Activated CD4-positive, alpha-beta T cell treated with anti-CD3 and anti-CD28 coated beads, Interleukin-10, Interleukin-2, amounts not matched to agents 100 ng/mL and 50 ng/mL, durations not matched to agents 16 hours and 8 hours (primary cell): ENCODE measurements around the gene VSTM5.
"Not testable (repeated sequence)": the region's sequence is repeated elsewhere in the genome, so short reads cannot be mapped to it uniquely, and the experiment has no call there.

Experiments
- DNase-seq: peaks from one replicate; pipeline ENCODE4 v3.0.0-alpha.2; 2020

Gene VSTM5

DNA sequence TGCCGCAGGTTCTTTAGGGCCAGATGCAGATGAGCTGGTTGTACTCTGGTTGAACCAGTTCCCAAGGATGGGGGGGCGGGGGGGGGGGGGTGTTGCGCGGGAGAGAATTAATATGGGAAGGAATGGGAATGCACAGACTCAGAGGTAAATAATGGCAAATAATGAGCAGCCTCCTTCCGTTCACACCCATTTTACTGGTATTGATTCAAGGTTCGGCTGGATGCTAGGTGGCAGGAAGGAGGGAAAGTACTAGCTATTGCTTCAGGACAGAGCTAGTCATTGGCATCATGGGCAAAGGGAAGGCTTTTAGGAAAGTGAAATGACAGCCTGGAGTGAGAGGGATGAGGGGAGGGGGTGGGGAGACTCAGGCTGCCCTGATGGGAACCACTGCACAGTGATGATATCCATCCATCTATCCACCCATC is at the start of gene VSTM5:
TSS of gene VSTM5 (minus strand) at position 25 of the 425 bp plus-strand sequence. CDS start 116 bp downstream, outside the sequence.
- no peak for DNase-seq

GRCh38 chr11:93895106-93895862 is 44.9 kb upstream of the VSTM5 start:
- peak; percentile 32 for DNase-seq

DNA sequence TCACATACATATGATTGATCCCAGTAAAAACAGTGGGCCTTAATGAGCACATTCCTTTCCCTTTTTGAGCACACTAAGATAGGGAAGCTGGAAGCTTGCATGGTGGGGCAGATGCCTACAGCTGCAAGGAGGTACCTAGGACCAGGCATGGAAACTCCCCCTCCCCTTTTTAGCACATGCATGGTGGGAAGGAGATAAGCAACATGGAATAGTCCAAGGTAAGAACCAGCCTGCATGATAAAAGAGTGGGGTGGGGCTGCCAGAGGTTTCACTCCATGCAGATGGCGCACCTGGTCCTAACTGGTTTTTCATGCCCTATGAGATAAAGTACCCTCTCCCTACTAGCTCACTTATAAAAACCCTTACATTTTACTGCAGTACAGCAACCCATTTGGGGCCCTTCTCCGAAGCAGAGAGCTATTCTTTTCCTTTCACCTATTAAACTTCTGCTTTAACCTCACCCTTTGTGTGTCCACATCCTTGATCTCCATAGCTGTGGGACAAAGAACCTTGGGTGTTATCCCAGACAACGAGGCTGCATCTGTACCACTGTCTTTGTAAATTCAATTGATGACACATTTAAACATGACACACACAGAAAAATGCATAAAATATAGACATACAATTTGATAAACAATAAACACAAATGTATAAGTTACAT is 40.1 kb upstream of the VSTM5 start:
- no peak for DNase-seq

DNA sequence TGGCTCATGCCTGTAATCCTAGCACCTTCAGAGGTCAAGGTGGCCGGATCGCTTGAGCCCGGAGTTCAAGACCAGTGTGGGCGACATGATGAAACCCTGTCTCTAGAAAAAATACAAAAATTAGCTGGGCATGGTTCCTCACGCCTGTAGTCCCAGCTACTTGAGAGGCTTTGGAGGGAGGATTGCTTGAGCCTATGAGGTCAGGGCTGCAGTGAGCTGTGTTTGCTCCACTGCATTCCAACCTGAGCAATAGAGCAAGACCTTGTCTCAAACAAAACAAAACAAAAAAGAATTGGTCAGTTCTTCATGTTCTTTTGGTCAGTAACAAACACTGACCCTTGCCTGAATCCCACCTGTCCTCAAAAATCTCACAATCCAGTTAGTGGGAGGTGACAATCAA is 36.7 kb upstream of the VSTM5 start:
- no peak for DNase-seq

DNA sequence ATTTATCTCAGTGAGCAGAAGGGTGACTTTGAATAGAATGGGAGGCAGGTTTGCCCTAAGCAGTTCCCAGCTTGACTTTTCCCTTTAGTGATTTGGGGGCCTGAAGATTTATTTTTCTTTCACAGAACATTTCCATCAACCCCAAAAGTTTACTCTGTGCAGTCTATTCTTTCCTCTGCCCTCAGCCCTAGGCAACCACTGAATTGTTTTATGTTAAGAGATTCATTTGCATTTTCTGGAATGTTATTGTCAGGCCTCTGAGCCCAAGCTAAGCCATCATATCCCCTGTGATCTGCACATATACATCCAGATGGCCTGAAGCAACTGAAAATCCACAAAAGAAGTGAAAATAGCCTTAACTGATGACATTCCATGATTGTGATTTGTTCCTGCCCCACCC is 28.7 kb upstream of the VSTM5 start:
- DNase-seq: not testable (repeated sequence)

DNA sequence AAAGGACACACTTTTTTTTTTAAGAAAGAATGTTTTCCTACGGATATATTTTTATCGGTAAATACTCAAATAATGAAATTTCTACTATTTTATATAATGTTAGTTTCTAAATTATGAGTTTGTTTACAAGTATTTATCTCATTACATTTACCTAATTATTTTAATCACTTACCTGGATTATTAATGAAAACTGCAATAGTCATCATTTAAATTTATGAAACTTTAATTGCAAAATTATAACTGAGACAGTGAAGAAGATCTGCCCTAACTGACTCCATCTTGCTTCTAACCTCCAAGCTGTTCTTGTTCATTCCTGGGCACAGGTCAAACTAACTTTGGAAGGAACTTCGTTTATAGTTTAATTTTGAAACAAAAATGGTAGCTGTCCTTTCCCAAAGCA is 25.2 kb upstream of the VSTM5 start:
- no peak for DNase-seq

GRCh38 chr11:93871526-93871925 is 21.1 kb upstream of the VSTM5 start:
- no peak for DNase-seq

- no peak for DNase-seq
Measured at GRCh38 chr11:93870616-93871015, 20.2 kb upstream of the VSTM5 start.

DNA sequence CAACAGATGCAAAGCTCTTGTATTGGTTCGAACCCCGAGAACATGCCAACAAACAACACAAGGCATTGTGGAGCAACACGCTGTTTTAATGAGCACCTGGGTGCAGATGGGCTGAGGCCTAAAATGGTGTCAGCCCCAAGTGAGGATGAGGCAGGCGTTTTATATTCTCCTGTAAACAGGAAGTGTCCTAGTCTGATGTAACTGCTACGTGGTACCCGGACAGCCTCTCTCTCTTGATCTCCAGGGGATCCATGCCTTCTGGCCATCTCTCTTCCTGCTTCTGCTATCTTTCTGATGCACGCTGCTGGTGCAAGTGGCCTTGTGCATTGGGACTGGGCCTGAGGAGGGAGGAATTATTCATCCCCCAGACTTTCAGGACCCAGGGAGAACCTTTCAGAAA is 19.4 kb upstream of the VSTM5 start:
- no peak for DNase-seq

DNA sequence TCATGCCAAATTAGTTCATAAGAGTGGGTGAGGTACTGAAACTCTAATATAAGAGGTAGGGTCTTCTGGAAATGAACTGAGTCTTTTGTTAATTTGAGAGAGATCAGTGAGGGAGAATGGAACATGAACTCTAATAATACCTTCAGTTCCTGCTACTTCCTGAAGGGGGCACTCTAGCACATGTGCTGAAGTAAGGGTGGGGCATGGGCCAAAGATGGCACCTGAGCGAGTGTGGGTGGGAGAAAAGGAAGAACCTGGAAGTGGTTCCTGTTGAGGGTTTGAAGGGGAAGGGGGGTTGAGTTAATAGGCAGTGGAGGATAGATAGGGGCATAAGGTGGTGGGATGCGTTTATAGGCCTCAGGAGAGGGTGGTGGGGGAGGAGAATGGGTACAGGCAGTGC is 18.0 kb upstream of the VSTM5 start:
- peak; percentile 10 for DNase-seq

DNA sequence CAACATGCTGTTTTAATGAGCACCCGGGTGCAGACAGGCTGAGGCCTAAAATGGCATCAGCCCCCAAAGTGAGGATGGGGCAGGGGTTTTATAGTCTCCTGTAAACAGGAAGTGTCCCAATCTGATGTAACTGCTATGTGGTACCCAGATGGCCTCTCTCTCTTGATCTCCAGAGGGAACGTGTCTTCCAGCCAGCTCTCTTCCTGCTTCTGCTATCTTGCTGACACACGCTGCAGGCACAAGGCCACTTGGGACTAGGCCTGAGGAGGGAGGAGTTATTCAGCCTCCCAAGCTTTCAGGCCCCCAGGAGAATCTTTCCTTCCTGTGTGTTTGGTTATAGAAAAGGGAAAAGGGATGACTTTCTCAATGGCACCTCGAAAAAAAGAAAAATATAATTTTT is 11.4 kb upstream of the VSTM5 start:
- no peak for DNase-seq

DNA sequence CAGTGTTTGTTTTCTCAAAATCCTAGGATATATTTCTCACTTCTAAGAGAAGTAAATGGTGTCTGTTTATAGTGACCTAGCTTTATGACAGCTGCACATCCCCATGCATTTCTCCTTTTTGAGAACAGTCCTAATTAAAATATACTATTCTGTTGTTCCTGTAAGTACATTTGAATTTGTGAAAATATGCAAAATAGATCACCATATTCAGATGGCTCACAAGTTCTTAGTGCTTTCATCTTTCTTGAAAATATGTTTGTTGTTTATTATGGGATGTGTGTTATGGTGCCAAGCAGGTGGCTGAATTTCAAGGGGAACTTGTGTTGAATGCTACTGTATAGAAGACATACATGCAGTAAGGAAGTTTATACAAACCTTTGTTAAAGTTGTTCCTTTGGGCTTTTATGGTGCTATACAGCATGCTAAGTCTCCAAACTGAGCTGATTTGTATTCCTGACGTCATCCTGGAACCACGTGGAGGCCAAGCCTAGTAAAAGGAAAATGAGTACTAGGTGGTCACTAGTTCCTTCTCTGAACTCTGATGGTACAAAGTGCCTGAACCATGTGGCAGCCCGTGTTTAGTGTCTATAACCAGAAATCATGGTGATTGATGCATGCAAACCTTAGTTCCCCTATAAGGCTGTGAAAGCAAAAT is 7.8 kb upstream of the VSTM5 start:
- DNase-seq: no peak

DNA sequence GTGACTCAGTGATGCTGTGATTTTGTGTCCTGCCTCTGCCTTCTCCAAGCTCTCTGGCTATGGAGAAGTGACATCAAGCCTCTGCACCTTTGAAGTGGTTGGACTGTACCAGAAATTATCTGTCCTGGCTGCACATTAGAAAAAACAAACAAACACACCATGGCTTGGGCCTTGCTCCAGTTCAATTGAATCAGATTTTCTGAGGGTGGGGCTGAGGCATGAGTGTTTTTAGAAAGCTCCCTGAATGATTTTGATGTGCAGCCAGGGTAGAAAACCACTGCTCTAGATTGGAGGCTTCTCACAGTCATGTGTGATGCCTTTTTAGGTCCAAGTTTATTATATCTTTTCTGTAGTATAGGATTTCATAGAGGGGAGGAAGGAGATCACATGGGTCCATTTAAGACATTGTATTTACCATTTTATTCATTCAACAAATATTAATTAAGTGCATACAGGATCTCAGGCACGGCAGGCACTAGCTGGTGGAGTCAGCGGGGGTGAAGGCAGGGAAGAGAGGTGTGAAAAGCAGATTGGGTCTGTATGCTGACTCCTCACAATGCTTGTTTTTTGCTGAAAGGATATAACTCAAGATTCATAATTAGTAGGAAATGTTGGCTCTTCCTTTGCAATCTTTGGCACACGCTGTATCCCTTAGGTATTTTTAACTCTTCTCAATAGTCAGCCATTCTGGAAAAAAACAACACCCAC is 7.1 kb upstream of the VSTM5 start:
- DNase-seq: no peak

DNA sequence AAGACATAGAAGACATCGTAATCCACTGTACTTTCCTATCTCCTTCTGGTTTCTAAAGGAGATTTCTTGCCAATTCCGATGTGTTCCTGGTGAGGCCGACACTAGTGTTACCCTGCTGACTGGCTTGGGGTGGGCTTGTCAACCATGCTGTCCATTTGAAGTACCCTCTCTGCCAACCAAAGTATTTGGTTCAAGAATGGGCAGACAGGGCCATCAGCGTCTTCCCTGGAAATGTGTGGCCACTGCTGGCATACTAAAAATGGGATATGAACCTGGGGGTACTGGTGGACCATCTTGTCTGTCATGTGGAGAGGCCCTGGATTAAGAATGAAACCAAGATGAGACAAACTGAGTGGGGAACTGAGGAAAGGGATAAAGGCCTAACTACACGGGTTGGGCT is 1.8 kb upstream of the VSTM5 start:
- DNase-seq: no peak

DNA sequence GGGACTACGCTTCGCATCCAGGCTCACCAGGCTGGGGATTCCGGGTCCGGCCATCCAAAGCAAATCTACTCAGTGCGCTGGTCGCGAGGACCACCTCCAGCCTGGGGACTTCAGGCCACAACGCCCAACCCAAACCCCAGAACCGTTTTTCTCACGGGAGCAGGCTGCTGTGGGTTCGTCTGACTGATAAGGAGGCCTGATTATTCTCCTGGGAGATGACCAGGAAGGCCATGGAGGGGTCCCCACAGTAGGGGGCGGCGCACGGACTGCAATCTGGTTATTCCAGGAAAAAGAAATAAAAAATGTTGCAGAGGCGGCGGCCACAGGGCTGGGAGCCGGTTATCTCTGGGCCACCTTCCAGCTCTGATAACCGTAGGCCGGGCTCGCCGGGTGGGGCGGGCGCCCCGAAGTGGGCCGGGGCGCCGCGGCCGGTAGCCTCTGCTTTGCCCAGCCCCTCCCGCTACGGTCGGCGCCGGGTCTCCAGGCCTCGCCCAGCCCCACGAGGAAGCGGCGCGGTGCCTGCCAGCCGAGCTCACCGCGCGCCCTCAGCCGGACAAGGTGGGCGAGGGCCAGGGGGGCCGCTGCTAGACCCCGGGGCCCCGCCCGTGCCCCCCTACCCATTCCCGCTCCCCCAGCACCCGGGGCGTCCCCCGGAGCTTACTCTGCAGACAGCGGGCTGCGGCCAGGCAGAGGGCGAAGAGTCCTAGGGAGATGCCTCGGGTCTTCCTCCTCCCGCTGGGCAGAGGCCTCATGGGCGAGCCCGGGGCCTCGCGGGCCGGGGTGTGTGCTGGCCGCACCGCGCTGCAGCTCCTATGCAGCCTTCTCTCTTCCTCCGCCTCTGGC is 446 bp downstream of the VSTM5 start:
- no peak for DNase-seq

- DNase-seq: no peak
Measured at GRCh38 chr11:93849201-93849600, 1.2 kb downstream of the VSTM5 start.

DNA sequence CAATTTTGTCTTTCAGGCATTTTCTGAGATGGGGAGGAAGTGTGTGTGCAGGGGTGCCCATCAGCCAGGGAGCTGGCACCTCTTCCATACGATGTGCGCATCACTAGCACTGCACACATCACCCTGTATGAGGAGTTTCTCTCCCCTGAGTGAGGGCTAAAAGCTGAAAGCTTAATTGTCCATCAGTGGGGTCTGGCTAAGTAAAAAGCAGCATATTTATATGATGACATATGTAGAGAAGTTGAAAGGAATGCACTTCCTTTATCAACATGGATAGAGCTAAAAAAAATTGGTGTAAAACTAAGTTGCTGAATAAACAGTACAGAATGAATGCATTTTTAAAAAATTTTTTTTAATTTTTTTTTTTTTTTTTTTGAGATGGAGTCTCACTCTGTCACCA is 4.0 kb downstream of the VSTM5 start:
- no peak for DNase-seq

GRCh38 chr11:93845181-93846092 is 5.0 kb downstream of the VSTM5 start:
- no peak for DNase-seq

DNA sequence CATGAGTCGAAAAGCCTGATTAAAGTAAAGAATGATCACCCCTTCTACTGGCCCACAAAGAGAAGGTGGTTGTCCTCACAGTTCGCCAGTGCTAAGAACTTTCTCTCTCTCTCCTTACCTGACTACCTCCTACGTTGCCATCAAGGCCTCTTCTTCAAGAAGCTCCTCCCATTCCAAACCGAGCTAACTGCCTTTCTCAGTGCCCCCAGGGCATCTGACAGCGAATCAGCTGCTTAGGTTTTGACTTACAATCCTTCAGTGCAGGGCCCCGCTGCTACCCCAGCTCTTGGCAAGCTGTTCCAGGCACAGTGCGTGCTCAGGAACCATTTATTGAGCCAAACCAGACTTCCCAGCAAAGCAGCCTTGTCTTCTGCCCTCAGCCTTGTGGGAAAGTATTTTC is 5.8 kb downstream of the VSTM5 start:
- DNase-seq: no peak

DNA sequence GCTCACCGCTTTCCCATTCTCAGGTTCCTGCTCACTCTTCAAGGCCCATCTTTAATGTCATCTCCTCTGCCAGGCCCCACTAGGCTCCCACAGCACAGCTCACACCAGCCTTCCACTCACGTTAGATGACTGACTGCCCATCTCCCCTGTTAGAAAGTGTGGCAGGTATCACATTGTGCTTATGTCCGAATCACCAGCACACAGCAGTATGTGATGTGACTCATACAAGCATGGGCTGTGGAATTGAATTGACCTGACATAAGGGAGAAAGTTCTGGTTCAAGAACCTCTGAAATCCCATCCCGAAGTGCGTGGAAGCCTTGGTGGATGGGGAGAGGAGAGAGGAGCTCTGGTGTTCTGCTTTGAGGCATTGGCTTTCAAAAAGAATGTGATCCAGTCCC is 6.5 kb downstream of the VSTM5 start:
- no peak for DNase-seq

- DNase-seq: no peak
Measured at GRCh38 chr11:93842461-93842860, 8.0 kb downstream of the VSTM5 start.
